Activated naive CD4-positive, alpha-beta T cell treated with anti-CD3 and anti-CD28 coated beads, Interleukin-2, amount 50 U/mL, for 72 hours (primary cell): ENCODE data around the gene CACNA1G. TPM values are rescaled to one million over a fixed set of nuclear protein-coding genes. Genes with fewer than 3 reads are reported as not detected.

Experiments
- ATAC-seq, 2 donors: fragments of 150-1000 bp; cut with Tn5 transposase; 2 replicates each; pipeline ENCODE4 v1.10.0; 2021; ENCODE audit warnings: mild to moderate bottlenecking in 2 of 2, moderate library complexity in 2 of 2
- DNase-seq, 2 donors: peaks; one replicate each; pipeline ENCODE4 v3.0.0; 2021 to 2022; ENCODE audit warnings: low spot score in 2 of 2
- H3K27ac Mint-ChIP-seq, 2 donors: one replicate each; pipeline ENCODE4 v1.8.0; 2022; ENCODE audit warnings: mild to moderate bottlenecking in 2 of 2, mixed read lengths in 2 of 2
- H3K36me3 Mint-ChIP-seq, 2 donors: one replicate each; pipeline ENCODE4 v1.8.0; 2022; ENCODE audit warnings: mixed read lengths in 2 of 2
- H3K9me3 Mint-ChIP-seq, 2 donors: one replicate each; pipeline ENCODE4 v1.8.0; 2022; ENCODE audit warnings: mixed read lengths in 2 of 2
- total RNA-seq, 2 donors: library from RNA; stranded (reverse); gene quantifications; one replicate each; pipeline ENCODE4 v1.2.3, GENCODE V29; 2022

Gene CACNA1G
- total RNA-seq, 2 donors from 2014 or later: 0.14 TPM; not detected in 1

GRCh38 chr17:50527949-50528474 is 32.5 kb upstream of the CACNA1G start:
- ATAC-seq (no peak), DNase-seq (no peak)
- Mint-ChIP-seq H3K9me3 (no peaks in the 10 kb centered on the region), H3K36me3 (no peaks in the 10 kb centered on the region), H3K27ac (no peak overlapping the region)

- DNase-seq (no peak), ATAC-seq (no peak)
- H3K27ac Mint-ChIP-seq: no peak overlapping the region
- no peaks in the 10 kb centered on the region for H3K9me3 Mint-ChIP-seq
- H3K36me3 Mint-ChIP-seq: no peaks in the 10 kb centered on the region
These were observed 30.7 kb upstream of the CACNA1G start for GRCh38 chr17:50529849-50530248.

GRCh38 chr17:50531428-50532025 is 29.0 kb upstream of the CACNA1G start:
- DNase-seq: no peak
- no peaks in the 10 kb centered on the region for H3K9me3 Mint-ChIP-seq
- H3K27ac Mint-ChIP-seq: no peak overlapping the region
- no peaks in the 10 kb centered on the region for H3K36me3 Mint-ChIP-seq
- no peak for ATAC-seq

GRCh38 chr17:50532452-50533024 is 28.0 kb upstream of the CACNA1G start, which contains the start of gene EPN3:
TSS of gene EPN3 (plus strand) at chr17:50532735. CDS start at chr17:50536557, 3,822 bp downstream.
- H3K36me3 Mint-ChIP-seq: no peaks in the 10 kb centered on the region
- DNase-seq (no peak), ATAC-seq (no peak)
- H3K27ac Mint-ChIP-seq: no peak within 1 kb of the TSS
- no peaks in the 10 kb centered on the region for H3K9me3 Mint-ChIP-seq

GRCh38 chr17:50533185-50533584 is 27.3 kb upstream of the CACNA1G start:
- H3K9me3 Mint-ChIP-seq: no peaks in the 10 kb centered on the region
- DNase-seq: no peak
- H3K27ac Mint-ChIP-seq: no peak overlapping the region
- no peak for ATAC-seq
- no peaks in the 10 kb centered on the region for H3K36me3 Mint-ChIP-seq

GRCh38 chr17:50533720-50534148 is 26.8 kb upstream of the CACNA1G start:
- ATAC-seq (peak in 1 of 2 donors; percentile 27), DNase-seq (no peak)
- Mint-ChIP-seq H3K9me3 (no peaks in the 10 kb centered on the region), H3K27ac (no peak overlapping the region), H3K36me3 (no peaks in the 10 kb centered on the region)

- H3K9me3 Mint-ChIP-seq: no peaks in the 10 kb centered on the region
- ATAC-seq (peak; percentile 42 to 75), DNase-seq (no peak)
- H3K36me3 Mint-ChIP-seq: no peaks in the 10 kb centered on the region
- no peak overlapping the region for H3K27ac Mint-ChIP-seq
These were observed 26.1 kb upstream of the CACNA1G start for GRCh38 chr17:50534222-50534978.

GRCh38 chr17:50534979-50535326 is 25.6 kb upstream of the CACNA1G start:
- DNase-seq (no peak), ATAC-seq (no peak)
- Mint-ChIP-seq H3K27ac (no peak overlapping the region), H3K36me3 (no peaks in the 10 kb centered on the region), H3K9me3 (no peaks in the 10 kb centered on the region)

- no peaks in the 10 kb centered on the region for H3K9me3 Mint-ChIP-seq
- no peak overlapping the region for H3K27ac Mint-ChIP-seq
- no peak for DNase-seq
- no peak for ATAC-seq
- H3K36me3 Mint-ChIP-seq: no peaks in the 10 kb centered on the region
These were observed 25.1 kb upstream of the CACNA1G start for GRCh38 chr17:50535407-50535806.

GRCh38 chr17:50536683-50537646 is 23.6 kb upstream of the CACNA1G start:
- Mint-ChIP-seq H3K9me3 (no peaks in the 10 kb centered on the region), H3K36me3 (no peaks in the 10 kb centered on the region), H3K27ac (no peak overlapping the region)
- no peak for ATAC-seq
- no peak for DNase-seq

GRCh38 chr17:50537721-50538548 is 22.6 kb upstream of the CACNA1G start:
- H3K9me3 Mint-ChIP-seq: no peaks in the 10 kb centered on the region
- ATAC-seq: no peak
- no peak overlapping the region for H3K27ac Mint-ChIP-seq
- no peaks in the 10 kb centered on the region for H3K36me3 Mint-ChIP-seq
- no peak for DNase-seq

- no peaks in the 10 kb centered on the region for H3K36me3 Mint-ChIP-seq
- no peaks in the 10 kb centered on the region for H3K9me3 Mint-ChIP-seq
These were observed 21.7 kb upstream of the CACNA1G start for GRCh38 chr17:50538549-50539410.

GRCh38 chr17:50539762-50540559 is 20.6 kb upstream of the CACNA1G start:
- DNase-seq: no peak
- H3K36me3 Mint-ChIP-seq: no peaks in the 10 kb centered on the region
- H3K9me3 Mint-ChIP-seq: no peaks in the 10 kb centered on the region
- H3K27ac Mint-ChIP-seq: no peak overlapping the region
- ATAC-seq: no peak

More at GRCh38 chr17:50538549-50539410, 21.7 kb upstream of the CACNA1G start:
- no peak for ATAC-seq
- H3K27ac Mint-ChIP-seq: no peak overlapping the region
- DNase-seq: no peak
